NCI-H1092 (cell line): ENCODE results near the gene CHTOP.

Source experiments
- DNase-seq: peaks from one replicate; lab custom pipeline; 2025; lab: John Stamatoyannopoulos, UW

Gene CHTOP

GRCh38 chr1:153613406-153613805, 20.5 kb upstream of the CHTOP start:
- no peak for DNase-seq

GRCh38 chr1:153614189-153614900, 19.5 kb upstream of the CHTOP start:
- no peak for DNase-seq

GRCh38 chr1:153614906-153615305, 19.0 kb upstream of the CHTOP start:
- no peak for DNase-seq

GRCh38 chr1:153615406-153615805, 18.5 kb upstream of the CHTOP start:
- DNase-seq, result no peak

GRCh38 chr1:153616144-153616916, 17.5 kb upstream of the CHTOP start, which contains the start of gene S100A14:
TSS of gene S100A14 (minus strand) at chr1:153616325. CDS start at chr1:153615858, 467 bp downstream.
- no peak for DNase-seq

- no peak for DNase-seq
Observed at GRCh38 chr1:153616917-153617311, 17.0 kb upstream of the CHTOP start.

- no peak for DNase-seq
Observed at GRCh38 chr1:153617663-153618062, 16.2 kb upstream of the CHTOP start.

- DNase-seq, result no peak
Observed at GRCh38 chr1:153619171-153619570, 14.7 kb upstream of the CHTOP start.

- no peak for DNase-seq
Observed at GRCh38 chr1:153623101-153623500, 10.8 kb upstream of the CHTOP start.

- no peak for DNase-seq
Observed at GRCh38 chr1:153624965-153625611, 8.8 kb upstream of the CHTOP start.

- no peak for DNase-seq
Observed at GRCh38 chr1:153626477-153626903, 7.4 kb upstream of the CHTOP start.

GRCh38 chr1:153626904-153627714, 6.8 kb upstream of the CHTOP start, which contains the start of gene S100A13:
TSS of gene S100A13 (minus strand) at chr1:153627505. CDS start at chr1:153626472, 1,033 bp downstream.
- peak; percentile 89 for DNase-seq

GRCh38 chr1:153627715-153628626, 5.9 kb upstream of the CHTOP start, which contains the start of gene S100A1:
TSS of gene S100A1 (plus strand) at chr1:153628434. CDS start at chr1:153630522, 2,088 bp downstream.
- DNase-seq, result no peak

GRCh38 chr1:153628638-153629342, 5.1 kb upstream of the CHTOP start:
- DNase-seq, result no peak

GRCh38 chr1:153629343-153629665, 4.6 kb upstream of the CHTOP start:
- no peak for DNase-seq

- DNase-seq, result no peak
Observed at GRCh38 chr1:153629971-153630370, 3.9 kb upstream of the CHTOP start.

- DNase-seq, result no peak
Observed at GRCh38 chr1:153630384-153630783, 3.5 kb upstream of the CHTOP start.

GRCh38 chr1:153631047-153632022, 2.5 kb upstream of the CHTOP start:
- DNase-seq, result no peak
